ENCODE measurements around the gene ARID5B.

ARID5B gene

DNA sequence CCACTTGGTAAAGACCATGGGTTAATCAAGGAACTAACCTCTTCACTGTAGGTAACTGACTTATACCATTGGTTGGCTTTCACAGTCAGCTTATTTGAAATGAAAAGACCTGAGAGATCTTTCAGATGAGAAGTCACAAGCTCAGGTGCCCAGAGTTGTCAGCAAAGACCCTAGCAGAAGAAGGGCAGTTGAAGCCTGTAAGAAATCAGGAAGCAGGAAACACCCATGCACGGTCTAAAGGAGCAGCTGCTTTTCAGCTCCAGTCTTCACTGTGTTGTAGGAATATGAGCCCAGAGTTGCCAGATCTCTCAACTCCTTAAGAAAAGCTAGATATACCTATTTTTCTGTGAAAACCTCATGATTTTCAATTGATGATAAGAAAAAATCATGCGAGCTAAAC, 130.0 kb downstream of the ARID5B start:
- no peak for TF ChIP-seq CTCF (IDR thresholded peaks at IDR 0.05; ENCODE audit: low read depth, low read length)
- no peak for DNase-seq (ENCODE audit: extremely low read depth, low read depth)

DNA sequence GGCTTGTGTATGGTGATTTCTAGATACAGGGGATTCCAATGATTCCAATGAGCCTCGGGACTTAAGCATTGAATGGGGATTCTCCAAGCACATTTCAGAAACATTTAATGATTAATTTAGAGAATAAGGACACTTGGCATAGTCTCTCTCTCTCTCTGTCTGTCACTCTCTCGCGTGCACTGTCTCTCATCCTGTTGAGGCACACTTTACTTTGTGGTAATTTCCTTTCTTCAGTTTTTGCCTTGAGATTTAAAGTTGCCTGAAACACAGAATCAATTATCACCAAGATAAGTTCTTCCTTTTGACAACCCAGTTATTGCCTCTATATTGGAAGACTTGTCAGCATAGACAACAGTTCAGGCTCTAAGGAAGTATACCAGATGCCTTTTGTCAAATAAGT, 131.6 kb downstream of the ARID5B start:
- no peak for TF ChIP-seq CTCF (IDR thresholded peaks at IDR 0.05; ENCODE audit: low read depth, low read length)
- no peak for DNase-seq (ENCODE audit: extremely low read depth, low read depth)

- DNase-seq (ENCODE audit: extremely low read depth, low read depth), result no peak
- no peak for TF ChIP-seq CTCF (IDR thresholded peaks at IDR 0.05; ENCODE audit: low read depth, low read length)
These were observed 132.7 kb downstream of the ARID5B start for GRCh38 chr10:62034096-62034640.

GRCh38 chr10:62036186-62037081, 134.9 kb downstream of the ARID5B start:
- DNase-seq (ENCODE audit: extremely low read depth, low read depth), result no peak
- TF ChIP-seq CTCF (IDR thresholded peaks at IDR 0.05; ENCODE audit: low read depth, low read length), result no peak

DNA sequence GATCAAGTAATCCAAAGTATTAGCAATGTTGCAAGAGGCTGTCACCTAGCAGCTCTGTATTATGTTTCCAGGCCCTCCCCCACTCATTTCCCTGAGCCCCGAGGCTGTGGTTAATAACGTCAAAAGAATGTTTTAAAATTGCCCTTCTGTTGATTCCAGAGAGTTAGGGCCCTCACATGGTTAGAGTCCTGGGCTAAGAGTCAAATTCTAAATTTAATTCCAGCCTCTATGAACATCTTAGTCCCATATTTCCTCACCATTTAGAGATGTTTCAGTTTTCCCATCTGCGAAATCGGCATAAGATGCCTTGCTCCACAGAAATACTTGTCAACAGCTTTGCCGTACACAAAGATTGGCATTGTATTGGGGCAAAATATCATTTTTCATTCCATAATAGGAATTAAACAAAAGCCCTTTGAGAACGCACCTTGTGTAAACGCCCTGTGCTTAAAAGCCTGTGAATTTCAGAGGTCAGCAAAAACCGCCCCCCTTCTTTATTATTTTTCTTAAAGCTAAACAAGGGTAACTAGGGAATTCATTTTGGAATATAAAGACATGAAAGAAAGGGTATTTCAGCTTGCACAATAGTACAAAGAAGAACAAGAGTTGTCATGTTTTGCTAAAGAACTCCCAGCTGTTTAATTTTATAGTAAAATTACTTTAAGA, 135.8 kb downstream of the ARID5B start:
- no peak for DNase-seq (ENCODE audit: extremely low read depth, low read depth)
- TF ChIP-seq CTCF (IDR thresholded peaks at IDR 0.05; ENCODE audit: low read depth, low read length), result no peak

GRCh38 chr10:62037890-62038608, 136.6 kb downstream of the ARID5B start:
- DNase-seq (ENCODE audit: extremely low read depth, low read depth), result no peak
- TF ChIP-seq CTCF (IDR thresholded peaks at IDR 0.05; ENCODE audit: low read depth, low read length), result no peak
